NCI-H526 (cell line): ENCODE data around the gene CACNA2D3.

Experiments used
- DNase-seq, 2 experiments: peaks; one replicate each; lab custom pipeline; 2025; lab: John Stamatoyannopoulos, UW

Gene CACNA2D3

GRCh38 chr3:54745843-54746242, 623.5 kb downstream of the CACNA2D3 start:
- DNase-seq = no peak

DNA sequence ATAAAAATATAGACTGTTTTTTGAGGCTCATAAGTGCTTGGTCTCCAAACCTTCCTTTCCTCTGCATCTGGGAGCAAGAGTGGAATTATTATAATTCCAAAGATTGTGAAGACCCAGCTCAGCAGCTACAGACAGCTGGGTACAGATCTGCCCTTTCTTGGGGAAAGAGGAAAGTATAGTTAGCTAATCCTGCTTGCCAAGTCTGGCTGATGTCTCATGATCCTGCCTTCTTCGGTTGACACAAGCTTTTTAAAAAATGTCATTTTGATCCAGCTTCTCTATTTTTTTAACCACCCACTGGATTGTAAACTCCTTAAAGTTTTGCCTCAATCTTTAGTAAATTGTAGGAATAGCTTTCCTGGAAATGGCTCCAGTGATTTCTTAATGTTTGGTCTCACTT, 624.4 kb downstream of the CACNA2D3 start:
- no peak for DNase-seq

DNA sequence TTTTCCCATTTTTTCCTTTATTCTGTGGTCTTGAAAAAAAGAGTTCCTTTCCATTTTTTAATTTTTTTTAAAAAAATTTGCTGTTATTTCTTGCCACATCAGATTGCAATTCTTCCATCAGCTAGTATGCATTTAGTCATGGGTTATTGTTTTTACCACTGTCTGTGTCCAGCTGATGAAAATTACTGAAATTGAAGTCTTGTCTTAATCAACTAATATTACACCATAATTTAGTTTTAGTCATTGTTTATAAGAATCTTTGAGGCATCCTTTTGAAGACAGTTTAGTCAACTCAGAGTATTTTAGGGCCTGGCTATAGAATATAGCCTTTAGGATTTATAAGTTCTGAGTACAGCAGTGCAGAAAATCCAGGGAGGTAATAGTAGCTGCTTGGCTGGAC, 633.4 kb downstream of the CACNA2D3 start:
- no peak for DNase-seq

GRCh38 chr3:54756330-54756731, 634.0 kb downstream of the CACNA2D3 start:
- no peak for DNase-seq

GRCh38 chr3:54758461-54758860, 636.1 kb downstream of the CACNA2D3 start:
- no peak for DNase-seq

DNA sequence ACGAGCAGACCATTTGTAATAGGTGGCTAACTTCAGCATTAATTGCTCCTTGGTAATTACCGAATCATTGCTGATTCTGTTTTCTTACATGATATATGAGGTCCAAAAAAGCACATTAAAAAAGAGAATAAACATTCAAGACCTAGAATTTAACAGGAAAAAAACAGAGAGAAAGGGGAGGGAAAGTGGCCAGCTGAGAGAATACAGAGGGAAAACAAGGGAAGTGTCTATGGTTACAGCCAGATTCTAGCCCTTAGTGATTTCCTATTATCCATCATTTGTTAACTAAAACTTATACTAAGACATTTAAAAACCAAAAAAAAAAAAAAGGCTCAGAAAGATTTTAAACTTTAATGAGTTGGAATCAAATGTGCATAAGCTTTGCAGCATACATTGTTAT, 636.8 kb downstream of the CACNA2D3 start:
- no peak for DNase-seq

DNA sequence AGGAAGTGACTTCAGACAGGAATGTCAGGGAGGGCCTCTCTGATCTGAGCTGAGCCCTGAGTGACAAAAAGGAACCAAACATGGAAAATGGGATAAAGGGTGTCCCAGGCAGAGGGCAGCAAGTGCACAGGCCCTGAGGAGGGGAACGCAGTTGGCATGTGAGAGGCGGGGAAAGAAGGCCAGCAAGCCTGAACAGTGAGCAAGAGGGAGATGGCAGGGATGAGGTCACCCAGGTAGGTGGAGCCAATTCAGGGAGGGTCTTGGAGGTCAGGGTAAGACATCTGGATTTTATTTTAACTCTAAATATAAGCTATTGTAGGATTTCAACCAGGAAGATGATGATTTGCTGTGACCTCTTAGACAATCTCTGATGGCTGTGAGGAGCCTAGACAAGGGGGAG, 637.8 kb downstream of the CACNA2D3 start:
- DNase-seq = no peak

- no peak for DNase-seq
Observed at GRCh38 chr3:54761637-54762036, 639.3 kb downstream of the CACNA2D3 start.

DNA sequence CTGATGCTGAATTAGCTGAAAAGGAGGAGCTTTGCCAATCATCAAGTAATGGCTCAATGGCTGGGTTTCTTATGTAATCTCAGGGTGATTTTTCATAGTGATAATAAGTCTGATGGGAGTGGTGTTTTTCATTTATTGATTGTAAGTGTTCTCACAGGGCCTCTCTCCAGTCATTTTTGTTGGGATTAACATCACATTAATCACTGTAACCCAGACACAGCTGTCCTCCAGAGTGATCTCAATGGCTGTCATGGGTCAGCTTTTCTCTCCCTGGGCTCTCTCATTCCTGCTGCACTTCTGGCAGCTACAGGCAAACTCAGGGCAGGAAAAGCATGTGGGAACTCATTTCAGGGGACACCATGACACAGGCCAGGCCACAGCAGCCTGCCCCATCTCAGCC, 642.6 kb downstream of the CACNA2D3 start:
- no peak for DNase-seq

DNA sequence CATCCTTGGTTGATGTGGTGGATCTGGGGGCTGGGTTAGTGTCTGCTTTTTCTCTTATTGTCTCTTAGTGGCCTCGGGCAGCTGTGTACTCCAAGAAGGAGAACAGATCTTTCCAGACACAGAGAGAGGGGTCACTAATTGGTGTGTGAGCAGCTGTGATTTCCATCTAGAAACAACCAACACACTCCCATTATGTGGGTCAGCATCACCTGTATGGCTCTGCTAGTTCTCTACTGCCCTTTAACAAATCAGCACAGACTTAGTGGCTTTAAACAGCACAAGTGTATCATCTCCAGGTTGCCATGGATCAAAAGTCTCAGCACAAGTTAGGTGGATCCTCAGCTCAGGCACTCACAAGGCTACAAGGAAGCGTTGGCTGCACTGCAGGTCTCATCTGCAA, 648.7 kb downstream of the CACNA2D3 start:
- no peak for DNase-seq

DNA sequence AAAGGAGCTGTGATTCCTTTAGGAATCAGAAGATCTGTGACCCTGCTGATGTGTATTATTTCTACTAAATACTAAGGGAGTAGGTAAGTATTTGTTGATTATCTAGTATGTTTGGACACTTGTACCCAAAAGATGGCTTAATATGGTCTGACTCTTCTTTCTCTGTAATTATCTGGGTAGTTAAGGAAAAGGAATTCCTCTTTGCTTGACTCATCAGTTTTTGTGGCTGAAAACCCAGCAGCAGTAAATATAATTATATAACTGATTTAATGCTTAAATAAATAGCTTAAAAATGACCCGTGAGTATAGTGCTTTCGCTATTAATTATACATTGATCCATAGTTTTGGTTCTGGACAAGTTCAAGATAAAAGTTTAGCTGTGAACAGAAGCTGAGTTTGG, 649.7 kb downstream of the CACNA2D3 start:
- no peak for DNase-seq

DNA sequence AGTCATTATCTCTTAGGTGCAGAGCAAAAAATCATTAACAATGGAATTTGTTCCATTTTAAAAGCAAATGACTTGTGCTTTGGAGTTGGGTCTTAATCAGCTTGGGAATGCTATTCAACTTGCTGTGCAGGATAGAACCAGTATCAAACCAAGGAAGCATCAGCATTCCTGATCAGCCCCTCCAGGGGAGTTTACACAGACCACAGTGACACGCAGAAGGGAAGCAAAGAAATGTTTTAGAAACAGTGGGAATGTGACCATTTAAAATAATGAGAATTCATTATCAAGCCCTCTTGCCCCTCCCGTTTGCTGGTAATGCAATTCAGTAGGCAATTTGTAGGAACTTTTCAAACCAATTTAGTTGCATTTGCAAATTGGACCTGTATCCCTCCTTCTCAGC, 650.4 kb downstream of the CACNA2D3 start:
- no peak for DNase-seq

DNA sequence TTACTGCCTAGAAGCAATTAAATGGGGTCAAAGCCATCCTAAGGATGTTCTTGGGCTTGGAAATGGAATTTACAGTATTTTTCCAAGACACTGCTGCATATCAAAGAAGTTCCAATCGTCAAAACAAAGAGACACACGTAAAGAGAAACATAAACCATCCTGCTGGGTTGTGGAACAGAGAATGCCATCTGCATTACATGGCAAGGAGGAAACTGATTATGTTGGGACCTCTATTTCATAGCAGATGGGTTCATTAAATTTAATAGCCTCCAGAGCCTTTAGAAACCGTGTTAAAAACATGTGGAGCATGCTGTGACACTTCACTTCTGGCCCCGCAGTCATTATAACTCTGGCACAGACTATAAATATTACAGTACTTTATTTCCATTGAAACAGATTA, 650.9 kb downstream of the CACNA2D3 start:
- DNase-seq = no peak

DNA sequence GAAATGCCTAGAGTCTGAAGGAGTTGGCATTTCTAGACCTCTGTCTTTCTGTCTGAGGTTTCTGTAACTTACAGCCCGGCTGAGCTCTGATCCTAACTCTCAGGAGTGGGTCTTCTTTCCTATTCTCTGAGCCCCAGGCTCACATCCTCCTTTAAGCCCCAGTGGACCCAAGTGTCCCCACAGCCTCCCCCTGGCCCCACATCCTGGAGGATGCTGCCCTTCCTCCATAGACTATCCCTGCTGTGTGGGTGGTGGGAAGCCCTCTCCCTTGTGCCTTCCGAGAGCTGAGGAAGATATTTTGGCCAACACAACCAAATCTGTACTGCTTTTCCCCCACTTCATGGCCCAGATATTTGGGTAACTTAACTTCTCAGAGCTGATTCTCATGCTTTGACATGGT, 654.2 kb downstream of the CACNA2D3 start:
- DNase-seq = no peak

DNA sequence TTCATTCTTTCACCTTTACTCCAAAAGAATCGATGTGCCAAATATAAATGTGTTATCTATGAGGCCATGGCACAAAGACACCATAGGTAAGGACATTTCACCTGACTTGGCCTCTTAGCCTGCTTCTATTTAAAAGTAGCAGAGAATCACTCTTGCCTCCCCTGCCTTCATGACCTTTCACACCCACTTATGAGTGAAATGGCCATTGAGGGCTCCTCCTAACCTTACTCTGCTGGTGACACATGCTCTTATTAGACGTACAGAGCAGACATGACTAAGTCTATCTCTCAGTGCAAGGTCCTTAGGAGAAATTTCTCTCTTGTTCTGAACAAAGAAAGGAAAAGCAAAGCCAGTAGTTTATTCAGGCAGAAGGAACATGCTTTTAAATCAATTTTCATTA, 654.8 kb downstream of the CACNA2D3 start:
- no peak for DNase-seq

- no peak for DNase-seq
Observed at GRCh38 chr3:54780336-54780735, 658.0 kb downstream of the CACNA2D3 start.

DNA sequence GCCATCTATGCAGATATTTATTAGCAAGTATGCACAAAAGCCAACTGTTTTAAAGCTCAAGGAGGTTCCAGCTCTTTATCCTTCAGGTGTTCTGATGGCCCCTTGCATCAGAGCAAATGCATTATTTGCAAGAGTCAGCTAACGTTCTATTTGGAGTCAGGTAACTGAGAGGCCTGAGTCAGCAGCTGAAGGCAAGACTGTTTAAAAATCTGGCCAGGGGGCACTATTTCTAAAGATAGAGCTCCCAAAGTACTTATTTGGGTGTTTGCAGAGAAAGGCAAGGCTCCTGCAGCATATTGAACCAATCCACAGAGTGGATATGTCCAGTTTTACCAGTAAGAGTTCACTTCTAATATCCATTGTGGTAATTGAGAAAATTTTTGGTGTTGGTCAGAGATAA, 659.4 kb downstream of the CACNA2D3 start:
- no peak for DNase-seq

DNA sequence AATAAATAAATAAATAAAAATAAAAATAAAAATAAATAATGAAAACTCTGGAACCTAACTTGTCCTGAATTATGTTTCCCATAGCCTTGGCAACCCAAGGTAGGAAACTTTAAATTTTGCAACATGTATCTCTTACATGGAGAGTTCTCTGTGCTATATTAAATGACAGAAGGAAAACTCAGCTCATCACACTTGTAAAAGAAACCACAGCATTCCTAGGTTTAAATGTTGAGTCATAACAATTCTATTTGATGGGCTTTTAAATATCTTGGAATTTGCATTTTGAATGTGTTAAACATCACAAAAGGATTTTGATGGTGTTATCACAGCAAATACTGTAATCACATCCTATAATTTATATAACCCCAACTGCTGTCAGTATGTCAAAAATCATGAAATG, 661.3 kb downstream of the CACNA2D3 start:
- DNase-seq = no peak

GRCh38 chr3:54784021-54784420, 661.7 kb downstream of the CACNA2D3 start:
- DNase-seq = no peak

DNA sequence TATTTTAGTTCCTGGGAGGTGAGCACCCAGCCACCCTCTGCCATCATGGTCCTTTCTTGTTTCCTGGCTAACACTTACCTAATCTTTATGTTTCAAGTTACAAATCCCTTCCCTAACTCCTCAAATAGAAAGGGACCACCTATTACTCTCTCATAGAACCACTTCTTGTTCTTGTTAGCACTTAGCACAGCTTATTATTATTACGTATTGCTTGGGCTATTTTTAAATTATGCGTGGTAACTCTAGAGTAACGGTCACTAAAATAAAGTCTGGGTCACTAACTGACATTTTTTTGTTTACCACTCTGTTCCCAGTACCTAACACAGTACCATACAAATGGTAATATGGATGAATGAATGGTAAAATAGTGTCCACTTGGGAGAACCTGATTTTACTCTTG, 663.6 kb downstream of the CACNA2D3 start:
- DNase-seq = no peak

- no peak for DNase-seq
Observed at GRCh38 chr3:54790051-54790450, 667.7 kb downstream of the CACNA2D3 start.

DNA sequence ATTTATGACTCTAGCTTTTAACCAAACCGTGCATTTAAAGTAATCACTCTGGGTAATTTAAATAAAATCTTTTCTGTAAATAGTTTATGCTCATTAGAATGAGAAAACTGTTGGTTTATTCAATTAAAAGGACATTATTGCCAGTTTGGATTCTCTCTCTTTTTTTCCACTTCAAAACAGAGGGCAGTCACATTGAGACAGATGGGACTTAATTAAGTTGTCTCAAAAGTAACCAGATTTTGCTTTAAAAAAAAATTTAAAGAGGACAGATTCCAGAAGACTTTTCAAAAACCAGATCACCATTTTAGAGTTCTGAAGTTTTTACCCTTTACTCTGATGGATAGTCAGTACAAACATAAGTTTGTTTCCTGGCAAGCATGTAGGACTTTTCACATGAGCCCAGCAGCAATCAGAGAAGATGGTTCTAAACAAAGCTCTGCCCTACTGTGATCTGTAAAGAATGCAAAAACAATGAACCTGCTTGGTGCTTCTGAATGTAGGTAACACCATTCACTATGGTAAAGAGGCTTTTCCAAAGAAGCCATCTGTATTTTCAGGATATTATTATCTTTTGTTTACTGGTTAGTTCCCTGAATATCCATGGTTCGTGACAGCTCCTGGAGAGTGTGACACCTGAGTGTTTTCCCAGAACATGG, 669.3 kb downstream of the CACNA2D3 start:
- no peak for DNase-seq

DNA sequence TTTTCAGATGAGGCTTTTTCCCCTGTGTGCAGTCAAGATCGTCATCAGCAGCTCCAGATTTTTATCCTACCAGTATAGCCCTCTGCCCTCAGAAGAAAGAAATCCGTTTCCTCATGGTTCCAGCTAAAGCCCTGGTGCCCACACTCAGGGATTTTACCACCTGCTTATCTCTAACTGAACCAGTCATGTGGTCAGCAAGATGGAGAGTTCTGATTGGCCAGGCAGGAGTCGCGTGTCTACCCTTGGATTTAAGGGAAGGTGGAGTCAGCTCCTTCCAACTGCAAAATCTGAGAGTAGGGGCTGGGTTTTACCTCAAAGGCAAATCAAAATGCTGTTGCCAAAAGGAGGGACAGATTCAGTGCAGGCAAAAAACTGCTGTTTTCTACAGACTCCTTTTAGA, 670.2 kb downstream of the CACNA2D3 start:
- DNase-seq = no peak

DNA sequence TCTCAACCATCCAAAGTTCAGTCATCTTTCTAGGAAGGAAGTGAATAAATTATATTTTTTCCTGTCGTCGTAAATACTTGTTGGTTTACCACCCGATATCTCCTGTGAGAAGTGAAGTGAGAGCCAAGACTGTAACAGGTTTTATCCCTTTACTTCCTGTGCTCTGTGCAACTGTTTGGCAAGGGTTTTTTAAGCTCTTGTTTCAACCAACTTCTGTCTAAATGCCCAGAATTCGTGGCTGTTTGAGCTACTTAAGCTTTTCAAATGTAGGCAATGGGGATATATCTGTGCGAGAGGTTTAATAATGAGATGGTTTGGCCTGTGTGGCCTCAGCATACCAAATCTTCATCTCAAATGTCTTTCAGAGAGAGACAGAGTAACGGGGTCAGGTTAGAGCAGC, 670.8 kb downstream of the CACNA2D3 start:
- no peak for DNase-seq

DNA sequence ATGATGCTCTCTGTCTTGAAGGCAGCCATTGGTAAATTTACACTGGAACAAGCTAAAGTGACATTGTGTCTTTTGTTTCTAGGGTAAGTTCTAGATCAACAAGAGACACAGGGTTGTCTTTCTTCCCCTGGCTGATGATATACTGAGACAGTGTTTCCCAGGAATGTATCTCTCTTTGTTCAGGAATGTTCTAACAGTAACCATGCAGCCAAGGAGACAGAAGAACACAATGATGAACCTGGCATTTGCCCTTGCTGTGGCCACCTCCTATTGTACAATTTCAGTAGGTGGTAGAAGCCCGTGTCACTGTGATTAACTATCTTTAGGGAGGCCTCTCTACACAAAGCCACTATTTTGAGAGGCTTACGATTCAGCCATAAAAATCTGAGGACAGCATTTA, 674.8 kb downstream of the CACNA2D3 start:
- DNase-seq = no peak
